Activated CD8-positive, alpha-beta memory T cell treated with anti-CD3 and anti-CD28 coated beads, Interleukin-2, amount 50 U/mL, for 1 hour (primary cell): ENCODE measurements around the gene SLC7A14.

ENCODE experiments used
- DNase-seq: peaks from one replicate; pipeline ENCODE4 v3.0.0-alpha.2; 2020; ENCODE audit errors: extremely low read depth

SLC7A14 gene

GRCh38 chr3:170497207-170498095 lies 88.4 kb downstream of the SLC7A14 start:
- DNase-seq, result no peak

GRCh38 chr3:170496868-170497140 lies 89.1 kb downstream of the SLC7A14 start:
- no peak for DNase-seq

- DNase-seq, result no peak
Observed at GRCh38 chr3:170496026-170496867, 89.6 kb downstream of the SLC7A14 start.

- DNase-seq, result no peak
Observed at GRCh38 chr3:170494766-170495165, 91.1 kb downstream of the SLC7A14 start.

GRCh38 chr3:170493712-170494182 lies 92.1 kb downstream of the SLC7A14 start:
- DNase-seq, result no peak

GRCh38 chr3:170491901-170492300 lies 94.0 kb downstream of the SLC7A14 start:
- DNase-seq, result no peak

- DNase-seq, result no peak
Observed at GRCh38 chr3:170490828-170491560, 94.9 kb downstream of the SLC7A14 start.

- no peak for DNase-seq
Observed at GRCh38 chr3:170488802-170489201, 97.1 kb downstream of the SLC7A14 start.

GRCh38 chr3:170487031-170487430 lies 98.8 kb downstream of the SLC7A14 start:
- DNase-seq, result no peak

- no peak for DNase-seq
Observed at GRCh38 chr3:170486398-170486797, 99.5 kb downstream of the SLC7A14 start.

- DNase-seq, result no peak
Observed at GRCh38 chr3:170485696-170486095, 100.2 kb downstream of the SLC7A14 start.

GRCh38 chr3:170485294-170485693 lies 100.6 kb downstream of the SLC7A14 start:
- no peak for DNase-seq

GRCh38 chr3:170484869-170485268 lies 101.0 kb downstream of the SLC7A14 start:
- no peak for DNase-seq

GRCh38 chr3:170483485-170484262 lies 102.2 kb downstream of the SLC7A14 start:
- DNase-seq, result no peak

GRCh38 chr3:170482199-170482598 lies 103.7 kb downstream of the SLC7A14 start:
- DNase-seq, result no peak

GRCh38 chr3:170480111-170480510 lies 105.8 kb downstream of the SLC7A14 start:
- no peak for DNase-seq

- DNase-seq, result no peak
Observed at GRCh38 chr3:170477395-170477794, 108.5 kb downstream of the SLC7A14 start.

GRCh38 chr3:170476291-170476690 lies 109.6 kb downstream of the SLC7A14 start:
- no peak for DNase-seq

- DNase-seq, result no peak
Observed at GRCh38 chr3:170475092-170475685, 110.7 kb downstream of the SLC7A14 start.

GRCh38 chr3:170473358-170473757 lies 112.5 kb downstream of the SLC7A14 start:
- no peak for DNase-seq

GRCh38 chr3:170471149-170471548 lies 114.7 kb downstream of the SLC7A14 start:
- DNase-seq, result no peak
